Activated naive CD8-positive, alpha-beta T cell treated with anti-CD3 and anti-CD28 coated beads, Interleukin-2, amount 10 ng/mL, durations not matched to agents 7 days and 5 days (primary cell): ENCODE data around the gene C1orf35. TPM values are rescaled to one million over a fixed set of nuclear protein-coding genes. Genes with fewer than 3 reads are reported as not detected.
"Not testable (repeated sequence)": the region's sequence is repeated elsewhere in the genome, so short reads cannot be mapped to it uniquely, and the experiment has no call there.

ENCODE experiments used
- ATAC-seq: fragments of 150-1000 bp; cut with Tn5 transposase; one replicate; pipeline ENCODE4 v1.10.0; 2021; ENCODE audit warnings: low read depth, moderate library complexity
- POLR2A ChIA-PET: fragments of 350-600 bp; sonication (Branson Sonifier 250); formaldehyde crosslinking; loops from one replicate; lab custom pipeline; 2021; ENCODE audit warnings: antibody characterized with exemption; lab: Charles Lee
- DNase-seq: peaks from one replicate; pipeline ENCODE4 v3.0.0; 2021
- H3K27ac Mint-ChIP-seq: one replicate; pipeline ENCODE4 v1.8.0; 2022; ENCODE audit warnings: mild to moderate bottlenecking, mixed read lengths
- H3K27me3 Mint-ChIP-seq: one replicate; pipeline ENCODE4 v1.8.0; 2022; ENCODE audit warnings: mild to moderate bottlenecking, moderate library complexity, mixed read lengths
- H3K36me3 Mint-ChIP-seq: one replicate; pipeline ENCODE4 v1.8.0; 2021; ENCODE audit warnings: mild to moderate bottlenecking, mixed read lengths
- H3K4me1 Mint-ChIP-seq: one replicate; pipeline ENCODE4 v1.8.0; 2021; ENCODE audit warnings: mixed read lengths
- H3K4me3 Mint-ChIP-seq: one replicate; pipeline ENCODE4 v1.8.0; 2022; ENCODE audit warnings: mild to moderate bottlenecking, moderate library complexity, mixed read lengths
- H3K9me3 Mint-ChIP-seq: one replicate; pipeline ENCODE4 v1.8.0; 2021; ENCODE audit warnings: mixed read lengths
- total RNA-seq, 2 experiments: library from RNA; stranded (reverse); gene quantifications; one replicate each; pipeline ENCODE4 v1.2.3, GENCODE V29; 2021

C1orf35 gene
- total RNA-seq, 2 experiments from 2014 or later: 25.2 to 29.2 TPM

DNA sequence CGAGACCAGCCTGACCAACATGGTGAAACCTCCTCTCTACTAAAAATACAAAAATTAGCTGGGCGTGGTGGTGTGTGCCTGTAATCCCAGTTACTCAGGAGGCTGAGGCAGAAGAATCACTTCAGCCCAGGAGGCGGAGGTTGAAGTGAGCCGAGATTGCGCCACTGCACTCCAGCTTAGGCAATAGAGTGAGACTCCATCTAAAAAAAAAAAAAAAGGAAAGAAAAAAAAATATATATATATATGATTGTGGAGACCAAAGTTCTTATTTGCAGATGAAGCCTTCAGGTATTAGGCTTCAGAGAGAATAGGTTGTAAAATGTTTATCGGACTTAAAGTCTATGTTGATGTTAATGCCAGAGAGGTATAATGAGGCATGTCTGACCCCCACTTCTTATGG lies 8.2 kb upstream of the C1orf35 start:
- H3K4me3 Mint-ChIP-seq, H3K27ac Mint-ChIP-seq, DNase-seq, ATAC-seq, H3K9me3 Mint-ChIP-seq, H3K36me3 Mint-ChIP-seq, H3K27me3 Mint-ChIP-seq: not testable (repeated sequence)
- POLR2A ChIA-PET: interaction anchor here (1.4 kb wide), 1 partner anchor 29 kb away, joined by 7 read pairs; the partner anchor contains the start of gene ARF1
- peaks cover 16% of the 10 kb centered on the region for H3K4me1 Mint-ChIP-seq

DNA sequence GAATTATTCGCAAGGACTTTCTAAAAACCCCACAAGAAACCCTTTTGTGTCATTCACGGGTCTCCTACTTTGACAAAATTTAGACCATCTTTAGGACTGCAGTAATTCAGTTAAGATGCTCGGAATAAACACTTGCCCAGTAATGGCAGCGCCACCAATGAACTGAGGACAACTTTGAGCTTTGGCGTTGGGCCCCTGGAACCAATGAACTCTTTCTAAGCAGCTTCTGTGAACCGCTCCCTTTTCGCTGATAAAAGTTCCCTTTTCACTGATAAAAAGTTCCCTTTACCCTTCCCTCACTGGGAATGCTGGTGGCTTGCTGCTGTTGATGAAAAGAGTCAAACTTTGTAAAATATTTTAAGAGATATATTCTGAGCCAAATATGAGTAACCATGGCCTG lies 7.4 kb upstream of the C1orf35 start:
- POLR2A ChIA-PET: interaction anchor here (0.7 to 2.0 kb wide), 5 partner anchors 26 to 55 kb away, joined by 3 to 11 read pairs (median 4); partner anchors contain the start of genes ARF1, GUK1 and IBA57
- peaks cover 2% of the 10 kb centered on the region for H3K36me3 Mint-ChIP-seq
- H3K27me3 Mint-ChIP-seq: peaks cover 2% of the 10 kb centered on the region
- no peak overlapping the region for H3K27ac Mint-ChIP-seq
- H3K9me3 Mint-ChIP-seq: no peaks in the 10 kb centered on the region
- ATAC-seq: no peak
- H3K4me1 Mint-ChIP-seq: peaks cover 16% of the 10 kb centered on the region
- DNase-seq: no peak
- no peak overlapping the region for H3K4me3 Mint-ChIP-seq

DNA sequence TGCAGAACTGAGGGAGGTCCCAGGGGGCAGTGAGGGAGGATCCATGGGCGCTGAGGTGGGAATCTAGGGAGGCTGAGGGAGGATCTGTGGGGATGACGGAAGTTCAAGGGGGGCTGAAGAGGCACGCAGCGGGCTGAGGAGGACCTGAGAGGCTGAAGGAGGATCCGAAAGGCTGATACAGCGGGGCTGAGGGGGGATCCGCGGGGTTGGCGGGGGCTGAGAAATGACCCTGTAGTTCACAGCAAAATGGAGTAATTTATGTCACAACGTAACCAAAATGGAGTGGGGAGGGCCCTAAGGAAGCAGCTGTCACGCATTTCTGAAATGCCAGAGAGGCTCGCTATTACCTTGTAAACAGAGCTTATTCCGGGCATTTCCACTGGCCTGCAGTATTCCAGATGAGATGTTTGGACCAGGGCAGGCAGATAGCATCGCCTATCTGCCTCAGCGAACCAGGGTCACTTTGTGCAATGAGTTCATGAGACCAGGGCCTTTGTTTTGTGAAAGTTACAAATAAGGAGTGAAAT lies 6.9 kb upstream of the C1orf35 start:
- peak; percentile 38 for DNase-seq
- POLR2A ChIA-PET: interaction anchor here (0.6 to 2.0 kb wide), 10 partner anchors 8 to 349 kb away, joined by 3 to 11 read pairs (median 4); partner anchors contain the start of genes ARF1, GUK1, IBA57 and TRIM11
- H3K36me3 Mint-ChIP-seq: peaks cover 2% of the 10 kb centered on the region

DNA sequence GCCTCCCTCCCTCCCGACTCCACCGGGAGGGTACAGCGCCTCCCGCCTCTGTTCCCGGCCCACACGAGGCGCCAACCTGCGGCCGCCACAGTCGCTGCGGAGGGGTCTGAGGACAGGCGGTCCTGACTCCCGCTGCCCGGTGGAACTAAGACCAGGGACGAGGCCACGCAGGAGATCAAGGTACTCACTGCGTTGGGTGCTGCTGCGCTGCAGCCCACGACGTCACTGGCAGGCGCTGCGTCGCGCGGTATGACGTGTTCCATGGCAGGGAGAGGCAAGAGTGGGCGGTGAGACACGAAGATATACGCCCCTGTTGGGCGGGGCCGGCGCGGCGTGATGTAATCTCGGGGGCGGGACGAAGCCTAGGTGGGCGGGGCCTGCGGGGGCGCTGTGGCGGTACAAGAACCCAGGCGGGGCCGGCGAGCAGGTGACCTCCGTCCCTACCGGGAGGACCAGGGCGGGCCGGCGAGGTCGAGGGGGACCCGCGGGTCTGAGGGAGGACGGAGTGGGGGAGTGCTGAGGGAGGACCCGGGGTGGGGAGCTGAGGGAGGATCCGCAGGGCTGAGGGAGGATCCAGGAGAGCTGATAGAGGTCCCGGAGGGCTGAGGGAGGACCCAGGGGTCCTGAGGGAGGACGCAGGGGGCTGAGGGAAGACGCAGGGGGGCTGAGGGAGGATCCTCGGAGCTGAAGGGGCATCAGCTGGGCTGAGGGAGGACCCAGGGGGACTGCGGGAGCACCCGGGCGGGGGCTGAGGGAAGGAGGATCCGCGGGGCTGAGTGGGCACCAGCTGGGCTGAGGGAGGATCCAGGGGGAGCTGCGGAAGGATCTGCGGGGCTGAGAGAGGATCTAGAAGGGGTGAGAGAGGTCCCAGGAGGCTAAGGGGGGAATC lies 6.2 kb upstream of the C1orf35 start, which contains the start of gene MRPL55:
TSS of gene MRPL55 (minus strand) at position 227 of the 889 bp plus-strand sequence. CDS start 1,039 bp downstream, outside the sequence.
- peak; percentile 100 for DNase-seq
- peaks cover 20% of the 10 kb centered on the region for H3K4me1 Mint-ChIP-seq
- H3K36me3 Mint-ChIP-seq: peaks cover 2% of the 10 kb centered on the region
- peak within 1 kb of the TSS; percentile 98 for H3K4me3 Mint-ChIP-seq
- POLR2A ChIA-PET: interaction anchor here (0.6 to 2.0 kb wide), 12 partner anchors 9 to 350 kb away, joined by 3 to 11 read pairs (median 4); partner anchors contain the start of genes ARF1, GUK1, IBA57 and TRIM11
- ATAC-seq: peak; percentile 93
- H3K27me3 Mint-ChIP-seq: peaks cover 2% of the 10 kb centered on the region
- no peaks in the 10 kb centered on the region for H3K9me3 Mint-ChIP-seq
- H3K27ac Mint-ChIP-seq: peak within 1 kb of the TSS; percentile 96

More for the DNA sequence above, 6.9 kb upstream of the C1orf35 start:
- ATAC-seq: no peak
- Mint-ChIP-seq H3K4me3 (peak overlapping the region; percentile 98), H3K9me3 (no peaks in the 10 kb centered on the region), H3K27me3 (peaks cover 2% of the 10 kb centered on the region), H3K4me1 (peaks cover 16% of the 10 kb centered on the region), H3K27ac (peak overlapping the region; percentile 96)

DNA sequence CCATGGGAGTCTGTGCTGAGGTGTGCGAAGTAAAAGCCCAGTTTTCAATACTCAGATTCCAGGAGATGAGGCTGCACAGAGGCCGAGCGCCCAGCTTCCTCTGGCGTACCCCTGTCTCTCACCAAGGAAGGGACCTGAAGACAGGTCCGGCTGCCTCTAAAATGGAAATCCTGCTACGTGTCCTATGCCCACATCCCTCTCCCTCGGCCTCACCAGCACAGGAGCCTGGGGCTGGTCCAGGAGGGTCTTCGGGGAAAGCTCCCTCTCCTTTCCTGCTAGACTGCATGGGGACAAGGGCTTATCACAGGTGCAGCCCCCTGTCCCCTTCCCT lies 5.6 kb upstream of the C1orf35 start:
- Mint-ChIP-seq H3K9me3 (no peaks in the 10 kb centered on the region), H3K4me3 (peak overlapping the region; percentile 98), H3K27me3 (peaks cover 2% of the 10 kb centered on the region), H3K4me1 (peaks cover 23% of the 10 kb centered on the region), H3K27ac (peak overlapping the region; percentile 96), H3K36me3 (peaks cover 2% of the 10 kb centered on the region)
- POLR2A ChIA-PET: interaction anchor here (0.7 to 1.7 kb wide), 4 partner anchors 27 to 350 kb away, joined by 3 to 5 read pairs (median 4); partner anchors contain the start of genes ARF1 and IBA57
- no peak for DNase-seq
- no peak for ATAC-seq

DNA sequence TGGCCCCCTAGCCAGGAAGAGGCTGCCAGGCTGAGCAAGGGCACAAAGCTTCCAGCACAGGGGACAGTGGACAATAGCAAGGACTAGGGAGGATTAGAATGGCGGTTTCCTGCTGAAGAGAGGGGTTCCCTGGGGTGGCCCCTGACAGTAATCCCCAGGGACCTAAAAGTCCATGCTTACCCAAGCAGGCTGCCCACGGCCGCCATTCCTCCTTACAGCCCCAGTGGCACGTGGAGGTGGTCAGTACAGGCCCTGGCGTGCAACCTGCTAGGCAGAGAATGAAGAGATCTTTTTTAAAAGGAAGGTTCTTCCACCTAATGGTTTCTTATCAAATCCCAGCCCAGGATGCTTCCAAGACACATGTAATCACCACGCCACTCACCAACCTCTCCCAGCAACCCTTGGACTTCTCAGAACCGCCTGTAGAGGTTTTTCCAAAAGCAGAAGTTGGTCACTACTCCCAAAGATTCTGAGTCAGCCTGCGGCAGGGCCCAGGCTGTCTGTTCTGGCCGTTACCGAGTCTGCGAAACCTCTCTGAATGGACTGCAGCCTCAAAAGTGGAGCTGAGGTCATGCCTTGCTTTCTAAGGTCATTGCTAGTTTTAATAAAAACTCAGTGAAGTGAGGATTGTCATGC lies 5.0 kb upstream of the C1orf35 start:
- ATAC-seq (no peak), DNase-seq (no peak)
- Mint-ChIP-seq H3K9me3 (no peaks in the 10 kb centered on the region), H3K36me3 (peaks cover 2% of the 10 kb centered on the region), H3K4me3 (peak overlapping the region; percentile 98), H3K27ac (peak overlapping the region; percentile 96), H3K4me1 (peaks cover 23% of the 10 kb centered on the region), H3K27me3 (peaks cover 2% of the 10 kb centered on the region)
- POLR2A ChIA-PET: interaction anchor here (0.7 to 0.8 kb wide), 3 partner anchors 26 to 351 kb away, joined by 3 to 5 read pairs (median 4); partner anchors contain the start of gene ARF1

DNA sequence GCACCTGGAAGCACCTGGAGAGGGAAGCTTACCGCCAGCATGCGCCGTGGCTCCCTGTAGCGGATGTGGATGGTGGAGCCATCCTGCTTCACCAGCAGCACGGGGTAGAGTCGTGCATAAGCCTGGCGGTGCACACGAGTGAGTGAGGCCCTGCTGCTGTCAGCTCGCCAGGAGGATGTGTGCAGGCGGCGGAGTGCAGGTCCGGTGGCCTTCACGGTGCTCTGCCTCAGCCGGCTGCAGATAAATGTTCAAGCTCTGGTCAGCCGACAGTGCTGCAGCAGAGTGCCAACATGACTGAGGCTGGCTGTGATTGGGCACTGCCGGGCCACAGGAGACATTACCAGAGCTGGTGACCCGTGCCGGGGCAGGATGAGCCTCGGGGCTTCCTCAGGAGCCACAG lies 4.5 kb upstream of the C1orf35 start:
- POLR2A ChIA-PET: no interaction called here
- H3K36me3 Mint-ChIP-seq: peaks cover 2% of the 10 kb centered on the region
- DNase-seq: no peak

DNA sequence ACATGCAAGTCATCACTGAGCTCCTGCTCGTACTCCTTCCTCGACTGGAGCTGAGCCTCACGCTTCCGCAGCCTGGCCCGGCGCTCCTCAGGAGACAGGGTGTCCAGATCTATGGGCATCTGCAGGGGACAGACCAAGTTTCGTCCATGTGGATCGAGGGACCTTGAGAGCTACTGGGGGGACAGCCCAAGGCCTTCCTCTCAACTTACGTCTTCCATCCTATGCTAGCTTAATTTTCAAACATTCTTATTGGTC lies 3.6 kb upstream of the C1orf35 start:
- Mint-ChIP-seq H3K36me3 (peaks cover 2% of the 10 kb centered on the region), H3K4me1 (peaks cover 23% of the 10 kb centered on the region), H3K27me3 (peaks cover 2% of the 10 kb centered on the region), H3K4me3 (no peak overlapping the region), H3K27ac (no peak overlapping the region), H3K9me3 (no peaks in the 10 kb centered on the region)
- ATAC-seq (no peak), DNase-seq (no peak)
- POLR2A ChIA-PET: interaction anchor here (1.0 to 2.1 kb wide), 2 partner anchors 24 to 58 kb away, joined by 6 to 7 read pairs; partner anchors contain the start of genes ARF1 and IBA57

More for the DNA sequence above, 4.5 kb upstream of the C1orf35 start:
- H3K27ac Mint-ChIP-seq: peak overlapping the region; percentile 96
- H3K27me3 Mint-ChIP-seq: peaks cover 2% of the 10 kb centered on the region
- H3K9me3 Mint-ChIP-seq: no peaks in the 10 kb centered on the region
- peak overlapping the region; percentile 98 for H3K4me3 Mint-ChIP-seq
- H3K4me1 Mint-ChIP-seq: peaks cover 23% of the 10 kb centered on the region
- no peak for ATAC-seq

DNA sequence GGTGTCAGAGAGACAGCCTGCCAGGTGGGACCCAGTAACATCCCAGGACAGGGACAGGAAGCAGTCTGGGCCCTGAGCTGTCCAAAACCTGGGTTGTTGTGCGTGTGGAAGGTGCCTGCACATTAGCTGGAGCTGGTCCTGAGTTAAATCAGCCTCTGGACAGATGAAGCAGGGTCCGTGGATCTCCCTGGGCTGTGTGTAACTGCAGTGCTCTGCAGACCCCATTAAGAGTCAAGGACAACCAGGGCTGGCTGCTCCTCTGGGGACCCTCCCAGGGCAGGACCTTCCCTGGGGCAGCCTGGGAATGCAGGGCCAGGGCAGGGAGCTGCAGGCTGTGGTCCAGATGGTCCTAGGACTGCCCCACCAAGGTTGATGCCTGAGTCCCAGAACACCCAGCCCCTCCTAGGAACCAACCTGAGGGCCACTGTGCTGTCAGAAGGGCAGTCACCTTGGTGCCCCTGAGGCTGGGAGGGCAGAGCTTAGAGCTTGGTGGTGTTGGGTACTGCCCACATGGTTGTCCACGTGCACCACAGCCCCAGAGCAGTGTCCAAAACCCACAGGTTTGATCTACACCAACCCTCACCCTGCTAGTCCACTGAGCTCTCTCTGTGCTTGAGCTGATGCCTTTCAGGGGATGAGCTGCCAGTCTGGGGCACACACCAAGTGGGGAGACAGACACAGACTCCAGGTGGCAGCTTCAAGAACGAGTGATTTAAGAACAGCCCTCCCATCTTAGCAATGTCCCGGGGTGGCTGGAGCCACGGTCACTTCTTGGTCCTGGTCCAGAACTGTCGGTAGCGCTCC lies 3.1 kb upstream of the C1orf35 start:
- peaks cover 2% of the 10 kb centered on the region for H3K27me3 Mint-ChIP-seq
- H3K4me3 Mint-ChIP-seq: no peak overlapping the region
- peaks cover 28% of the 10 kb centered on the region for H3K4me1 Mint-ChIP-seq
- ATAC-seq: no peak
- no peaks in the 10 kb centered on the region for H3K9me3 Mint-ChIP-seq
- H3K27ac Mint-ChIP-seq: no peak overlapping the region
- no peak for DNase-seq
- POLR2A ChIA-PET: interaction anchor here (1.0 to 2.1 kb wide), 2 partner anchors 24 to 58 kb away, joined by 6 to 7 read pairs; partner anchors contain the start of genes ARF1 and IBA57
- H3K36me3 Mint-ChIP-seq: peaks cover 2% of the 10 kb centered on the region

DNA sequence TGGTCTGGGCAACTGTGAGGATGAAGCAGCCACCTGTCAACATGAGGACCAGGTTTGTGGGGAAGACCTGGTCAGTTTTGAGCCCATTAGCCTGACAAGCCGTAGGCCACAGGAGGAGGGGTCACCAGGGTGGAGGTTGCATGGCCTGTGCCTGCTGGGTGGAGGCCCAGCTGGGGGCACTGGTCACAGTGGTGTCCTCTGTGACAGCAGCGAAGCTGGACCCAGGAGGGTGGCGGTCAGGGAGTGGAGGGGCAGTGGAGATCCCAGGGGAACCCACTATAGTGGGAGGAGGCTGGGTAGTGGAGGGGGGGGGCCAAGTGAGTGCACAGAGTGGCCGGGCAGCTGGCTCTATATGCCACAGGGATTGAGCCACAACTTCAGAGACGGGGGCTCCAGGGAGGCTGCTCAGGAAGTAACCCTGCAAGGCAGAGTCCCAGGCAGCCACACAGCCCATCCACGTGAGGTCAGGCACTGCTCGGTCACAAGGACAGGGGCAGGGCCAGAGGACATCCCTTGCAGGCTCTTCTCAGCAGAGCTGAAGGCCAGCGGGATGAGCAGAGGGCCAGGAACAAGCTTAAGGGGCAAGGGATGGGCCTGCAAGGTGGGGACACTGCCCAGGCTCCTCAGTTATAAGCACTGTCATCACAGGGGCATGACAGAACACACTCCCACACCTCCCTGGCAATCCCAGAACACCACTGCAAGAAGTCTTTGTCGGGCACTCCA lies 2.3 kb upstream of the C1orf35 start:
- POLR2A ChIA-PET: interaction anchor here (2.1 kb wide), 1 partner anchor 23 kb away, joined by 6 read pairs; the partner anchor contains the start of gene ARF1
- no peak for DNase-seq
- H3K4me1 Mint-ChIP-seq: peaks cover 28% of the 10 kb centered on the region

DNA sequence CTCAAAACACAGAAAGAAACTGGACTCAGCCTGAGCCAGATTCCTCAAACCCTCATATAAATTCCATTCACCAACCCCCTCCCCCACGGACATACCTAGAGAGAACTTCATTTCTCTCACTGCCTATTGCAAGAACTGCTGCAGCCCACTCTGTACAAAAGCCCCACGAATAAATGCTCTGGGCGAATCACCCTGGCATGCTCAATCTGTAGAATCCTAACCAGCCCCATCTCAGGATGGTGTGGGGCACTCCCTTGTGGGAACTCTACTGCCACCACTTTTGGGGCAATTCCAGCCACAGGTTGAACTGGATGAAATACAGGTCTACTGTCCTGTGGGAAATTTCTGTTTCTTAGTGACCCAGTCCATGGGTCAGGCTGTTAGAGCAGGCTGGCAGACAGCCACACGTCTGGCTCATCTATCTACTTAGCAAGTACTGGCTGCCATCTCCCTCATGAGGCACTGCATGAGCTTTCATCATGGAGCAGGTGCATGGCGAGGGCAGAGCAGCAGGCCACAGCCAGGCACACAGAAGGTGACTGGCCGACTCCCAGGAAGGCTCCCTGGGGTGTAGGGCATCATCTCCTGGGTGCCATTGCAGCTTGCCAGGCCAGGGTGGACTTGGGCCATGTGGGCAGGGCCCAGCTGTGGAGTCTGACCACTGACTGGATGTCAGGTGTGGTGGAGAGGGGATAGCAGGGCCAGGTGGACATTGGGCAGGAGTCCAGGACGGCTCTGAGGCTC lies 1.6 kb upstream of the C1orf35 start:
- ATAC-seq: no peak
- peak overlapping the region; percentile 93 for H3K27ac Mint-ChIP-seq
- H3K27me3 Mint-ChIP-seq: no peaks in the 10 kb centered on the region
- peaks cover 23% of the 10 kb centered on the region for H3K4me1 Mint-ChIP-seq
- DNase-seq: no peak
- POLR2A ChIA-PET: interaction anchor here (2.1 kb wide), 1 partner anchor 22 kb away, joined by 6 read pairs; the partner anchor contains the start of gene ARF1
- peak overlapping the region; percentile 93 for H3K4me3 Mint-ChIP-seq
- H3K9me3 Mint-ChIP-seq: no peaks in the 10 kb centered on the region
- H3K36me3 Mint-ChIP-seq: no peaks in the 10 kb centered on the region

More for the DNA sequence above, 2.3 kb upstream of the C1orf35 start:
- Mint-ChIP-seq H3K4me3 (no peak overlapping the region), H3K36me3 (no peaks in the 10 kb centered on the region), H3K9me3 (no peaks in the 10 kb centered on the region), H3K27me3 (no peaks in the 10 kb centered on the region), H3K27ac (no peak overlapping the region)
- no peak for ATAC-seq
